GM12872 (cell line): ENCODE results near the gene CISTR.

Source experiments
- TF ChIP-seq, protein P1 (sequence below): IDR thresholded peaks from 3 replicates; pipeline ENCODE4 v1.5.1; 2011; ENCODE audit warnings: low read depth, mild to moderate bottlenecking, low read length, moderate library complexity; ENCODE audit not compliant: insufficient read depth

The CISTR gene

GRCh38 chr12:53748072-53748840 is 3.5 kb downstream of the CISTR start:
- TF ChIP-seq, protein P1, sequence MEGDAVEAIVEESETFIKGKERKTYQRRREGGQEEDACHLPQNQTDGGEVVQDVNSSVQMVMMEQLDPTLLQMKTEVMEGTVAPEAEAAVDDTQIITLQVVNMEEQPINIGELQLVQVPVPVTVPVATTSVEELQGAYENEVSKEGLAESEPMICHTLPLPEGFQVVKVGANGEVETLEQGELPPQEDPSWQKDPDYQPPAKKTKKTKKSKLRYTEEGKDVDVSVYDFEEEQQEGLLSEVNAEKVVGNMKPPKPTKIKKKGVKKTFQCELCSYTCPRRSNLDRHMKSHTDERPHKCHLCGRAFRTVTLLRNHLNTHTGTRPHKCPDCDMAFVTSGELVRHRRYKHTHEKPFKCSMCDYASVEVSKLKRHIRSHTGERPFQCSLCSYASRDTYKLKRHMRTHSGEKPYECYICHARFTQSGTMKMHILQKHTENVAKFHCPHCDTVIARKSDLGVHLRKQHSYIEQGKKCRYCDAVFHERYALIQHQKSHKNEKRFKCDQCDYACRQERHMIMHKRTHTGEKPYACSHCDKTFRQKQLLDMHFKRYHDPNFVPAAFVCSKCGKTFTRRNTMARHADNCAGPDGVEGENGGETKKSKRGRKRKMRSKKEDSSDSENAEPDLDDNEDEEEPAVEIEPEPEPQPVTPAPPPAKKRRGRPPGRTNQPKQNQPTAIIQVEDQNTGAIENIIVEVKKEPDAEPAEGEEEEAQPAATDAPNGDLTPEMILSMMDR: no peak

DNA sequence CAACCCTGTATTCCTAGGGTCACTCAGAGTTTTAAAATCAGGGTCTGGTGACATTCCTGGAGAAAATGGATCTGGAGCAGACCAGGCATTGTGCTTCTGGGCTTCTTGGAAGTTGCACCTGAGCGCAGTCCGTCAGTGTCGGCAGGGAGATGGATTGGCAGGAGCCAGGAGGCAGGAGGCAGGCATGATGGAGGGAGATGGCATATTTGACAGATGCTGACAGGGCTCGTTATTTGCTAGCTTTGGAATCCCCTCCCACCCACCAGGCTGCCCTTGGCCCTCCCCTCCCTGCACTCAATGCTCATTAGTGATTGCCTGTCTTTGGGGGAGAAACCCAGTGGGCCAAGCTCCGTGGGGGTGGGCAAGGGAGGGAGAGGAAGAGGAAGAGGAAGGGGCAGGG is 4.7 kb downstream of the CISTR start:
- TF ChIP-seq, protein P1: no peak

GRCh38 chr12:53746592-53747092 is 5.1 kb downstream of the CISTR start:
- TF ChIP-seq, protein P1: peak; percentile 100

DNA sequence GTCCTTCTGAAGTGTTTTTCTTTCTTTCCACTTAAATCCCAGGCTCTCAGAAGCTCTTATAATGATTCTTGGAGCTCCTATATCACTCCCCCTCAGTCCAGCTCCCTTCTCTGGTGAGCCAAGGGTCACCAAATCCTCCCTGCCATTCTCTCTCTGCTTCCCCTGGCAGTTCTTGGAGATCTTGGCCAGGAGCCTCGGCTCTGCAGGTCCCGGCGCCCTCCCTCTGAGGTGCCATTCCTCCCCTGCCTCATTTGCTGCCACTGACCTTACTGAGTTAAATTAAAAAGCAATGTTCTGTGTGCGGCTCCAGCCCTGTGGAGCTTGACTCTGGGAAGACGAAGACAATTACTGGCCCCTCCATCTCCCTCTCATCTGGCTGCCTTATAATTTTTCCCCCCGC is 7.0 kb downstream of the CISTR start:
- TF ChIP-seq, protein P1: no peak

GRCh38 chr12:53744130-53744441 is 7.7 kb downstream of the CISTR start:
- TF ChIP-seq, protein P1: no peak

DNA sequence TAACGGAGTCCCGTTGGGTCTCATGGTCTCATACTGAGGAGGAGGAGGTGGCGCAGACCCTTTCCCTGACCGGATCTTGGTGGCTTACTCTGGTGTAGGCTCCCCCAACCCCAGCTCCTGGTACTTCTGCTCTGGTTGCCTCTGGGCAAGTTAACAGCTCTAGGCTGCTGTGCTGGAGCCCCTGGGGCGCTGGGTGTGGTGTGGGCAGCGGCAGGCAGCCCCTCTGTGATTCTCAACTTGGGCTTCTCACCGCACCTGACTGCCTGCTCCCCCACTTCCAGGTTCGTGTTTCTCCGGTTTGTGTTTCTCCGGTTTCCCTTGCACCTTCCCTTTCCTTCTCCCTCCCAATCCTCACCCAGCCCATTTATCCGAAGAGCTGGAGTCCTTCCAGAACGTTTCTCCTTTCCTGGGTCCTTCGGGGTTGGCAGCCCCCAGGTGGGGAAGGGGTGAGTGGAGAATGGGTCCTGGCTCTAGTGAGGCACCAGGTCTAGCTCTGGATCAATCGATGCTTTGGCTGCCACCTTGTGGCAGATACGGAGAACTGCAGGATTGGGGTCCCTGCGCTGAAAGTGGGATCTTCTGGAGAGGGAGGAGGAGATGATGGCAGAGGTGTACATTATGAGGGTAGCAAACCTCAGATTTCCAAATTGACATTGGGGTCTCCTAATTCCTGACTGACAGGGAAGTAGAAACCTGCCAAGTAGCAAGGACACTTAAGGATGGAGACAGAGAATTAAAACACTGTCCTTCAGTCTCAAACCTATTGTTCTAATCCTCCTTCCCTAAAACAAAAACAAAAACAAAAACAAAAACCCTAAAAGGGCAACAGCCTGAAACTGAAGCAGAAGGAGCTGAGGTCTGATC is 8.3 kb downstream of the CISTR start:
- TF ChIP-seq, protein P1: peak; percentile 91

GRCh38 chr12:53740130-53740491 is 11.7 kb downstream of the CISTR start:
- TF ChIP-seq, protein P1: no peak
